GM23248 (cell line): ENCODE data around the gene ABHD12. TPM values are rescaled to one million over a fixed set of nuclear protein-coding genes. Genes with fewer than 3 reads are reported as not detected.

Experiments used
- DNase-seq: peaks from one replicate; pipeline ENCODE4 v3.0.0-alpha.2; 2015
- H2AFZ ChIP-seq: fragments of 200-600 bp; sonication (generic); 2 replicates; pipeline ENCODE4 v1.6.1; 2016; ENCODE audit warnings: antibody characterized with exemption
- H3F3A ChIP-seq: fragments of 200-600 bp; sonication (generic); 2 replicates; pipeline ENCODE4 v1.6.1; 2016; ENCODE audit warnings: mild to moderate bottlenecking, antibody characterized with exemption, mixed run types; ENCODE audit not compliant: insufficient read depth
- H3K27ac ChIP-seq: fragments of 200-600 bp; sonication (generic); 2 replicates; pipeline ENCODE4 v1.5.1; 2016; ENCODE audit warnings: mild to moderate bottlenecking
- H3K27me3 ChIP-seq: fragments of 200-600 bp; sonication (generic); replicated peaks from 2 replicates; pipeline ENCODE4 v1.6.1; 2016; ENCODE audit warnings: mild to moderate bottlenecking; ENCODE audit not compliant: insufficient read depth
- H3K36me3 ChIP-seq: fragments of 200-600 bp; sonication (generic); 2 replicates; pipeline ENCODE4 v1.6.1; 2016; ENCODE audit warnings: low read depth, mild to moderate bottlenecking
- H3K4me1 ChIP-seq: fragments of 200-600 bp; sonication (generic); 2 replicates; pipeline ENCODE4 v1.6.1; 2016; ENCODE audit warnings: mild to moderate bottlenecking; ENCODE audit not compliant: insufficient read depth
- H3K4me2 ChIP-seq: fragments of 200-600 bp; sonication (generic); one replicate; pipeline ENCODE4 v1.6.1; 2016; ENCODE audit warnings: mild to moderate bottlenecking; ENCODE audit not compliant: unreplicated experiment
- H3K4me3 ChIP-seq: fragments of 200-600 bp; sonication (generic); 2 replicates; pipeline ENCODE4 v1.5.1; 2016; ENCODE audit warnings: mild to moderate bottlenecking
- H3K79me2 ChIP-seq: fragments of 200-600 bp; sonication (generic); 2 replicates; pipeline ENCODE4 v1.6.1; 2016; ENCODE audit warnings: mild to moderate bottlenecking; ENCODE audit not compliant: insufficient read depth
- H3K9ac ChIP-seq: fragments of 200-600 bp; sonication (generic); 2 replicates; pipeline ENCODE4 v1.6.1; 2016; ENCODE audit warnings: mild to moderate bottlenecking
- H3K9me2 ChIP-seq: fragments of 200-600 bp; sonication (generic); 2 replicates; pipeline ENCODE4 v1.6.1; 2016; ENCODE audit warnings: mixed run types, mild to moderate bottlenecking, moderate library complexity; ENCODE audit not compliant: insufficient read depth
- H3K9me3 ChIP-seq: fragments of 200-600 bp; sonication (generic); one replicate; pipeline ENCODE4 v1.6.1; 2017; ENCODE audit warnings: low read depth
- H4K20me1 ChIP-seq: fragments of 200-600 bp; sonication (generic); 2 replicates; pipeline ENCODE4 v1.6.0; 2016; ENCODE audit not compliant: insufficient read depth
- EZH2 ChIP-seq: fragments of 200-600 bp; sonication (generic); IDR thresholded peaks from 2 replicates; pipeline ENCODE4 v1.6.1; 2018; ENCODE audit warnings: antibody characterized with exemption, mild to moderate bottlenecking; ENCODE audit not compliant: insufficient read depth, poor library complexity, severe bottlenecking
- EZH2phosphoT487 ChIP-seq: fragments of 200-600 bp; sonication (generic); IDR thresholded peaks from 2 replicates; pipeline ENCODE4 v1.6.1; 2018; ENCODE audit warnings: antibody characterized with exemption, moderate library complexity, mild to moderate bottlenecking, low read depth; ENCODE audit not compliant: insufficient read depth
- WGBS, 2 experiments: methylation state at CpG; one replicate each; pipeline ENCODE4 v1.1.6; 2015 to 2017; ENCODE audit warnings: low lambda C conversion rate in 2 of 2, low coverage in 1 of 2; ENCODE audit errors: missing lambda C conversion rate in 2 of 2; 5-methylcytosine and 5-hydroxymethylcytosine counted together
- in situ Hi-C: fragments of 300-500 bp; cut with MboI; formaldehyde crosslinking; loops from 2 replicates; pipeline ENCODE4 v1.15.0; 2020
- polyA plus RNA-seq: library from polyadenylated mRNA; unstranded; fragments of >200 nt; fragmentation: Nextera tagmentation; extraction: Ambion mirVana; gene quantifications from 2 replicates; pipeline ENCODE4 v1.2.1, GENCODE V29; 2016
- total RNA-seq: library from RNA; depleted of rRNA; stranded (reverse); fragments of >200 nt; shearing (Covaris generic); gene quantifications from 2 replicates; pipeline ENCODE4 v1.2.3, GENCODE V29; 2014

Gene ABHD12
- total and polyA plus RNA-seq, 2 experiments from 2014 or later: 50.6 to 82.1 TPM

- Histone ChIP-seq H3K9me2 (no peaks in the 10 kb centered on the region), H3K27me3 (no peaks in the 10 kb centered on the region), H3K4me1 (peaks cover 9% of the 10 kb centered on the region), H3K9me3 (no peaks in the 10 kb centered on the region), H3K79me2 (peaks cover 88% of the 10 kb centered on the region), H3F3A (no peaks in the 10 kb centered on the region), H3K9ac (no peak overlapping the region), H3K27ac (no peak overlapping the region), H2AFZ (no peak overlapping the region), H3K4me2 (no peak overlapping the region), H3K36me3 (0 out of 2 replicates have a peak, but pooled peaks cover 5% of the 10 kb centered on the region), H3K4me3 (no peak overlapping the region), H4K20me1 (no peaks in the 10 kb centered on the region)
- in situ Hi-C loops: no loop called here
- TF ChIP-seq EZH2phosphoT487 (no peak), EZH2 (no peak)
- DNase-seq: no peak
- 93 to 96% methylated on average over 11 to 12 of the region's 12 CpGs for WGBS, 2 experiments
Measured at GRCh38 chr20:25259358-25259757, 131.3 kb downstream of the ABHD12 start.

GRCh38 chr20:25258828-25259227 lies 131.8 kb downstream of the ABHD12 start:
- Histone ChIP-seq H4K20me1 (no peaks in the 10 kb centered on the region), H3K36me3 (0 out of 2 replicates have a peak, but pooled peaks cover 5% of the 10 kb centered on the region), H3K4me3 (no peak overlapping the region), H3K4me2 (no peak overlapping the region), H3K9me2 (no peaks in the 10 kb centered on the region), H3K9ac (no peak overlapping the region), H3K9me3 (no peaks in the 10 kb centered on the region), H3K79me2 (peaks cover 88% of the 10 kb centered on the region), H3K4me1 (peaks cover 9% of the 10 kb centered on the region), H2AFZ (no peak overlapping the region), H3F3A (no peaks in the 10 kb centered on the region), H3K27ac (no peak overlapping the region), H3K27me3 (no peaks in the 10 kb centered on the region)
- in situ Hi-C loops: no loop called here
- 78 to 90% methylated on average over 4 of the region's 4 CpGs for WGBS, 2 experiments
- TF ChIP-seq EZH2 (no peak), EZH2phosphoT487 (no peak)
- DNase-seq: no peak

GRCh38 chr20:25258476-25258805 lies 132.2 kb downstream of the ABHD12 start:
- H3K9ac ChIP-seq: no peak overlapping the region
- no peaks in the 10 kb centered on the region for H3K9me3 ChIP-seq
- WGBS, 2 experiments: 85 to 87% methylated on average over 8 of the region's 8 CpGs
- TF ChIP-seq EZH2phosphoT487 (no peak), EZH2 (no peak)
- H3K9me2 ChIP-seq: no peaks in the 10 kb centered on the region
- no peak overlapping the region for H3K4me3 ChIP-seq
- H2AFZ ChIP-seq: no peak overlapping the region
- no peak overlapping the region for H3K4me2 ChIP-seq
- no peaks in the 10 kb centered on the region for H4K20me1 ChIP-seq
- H3K27me3 ChIP-seq: no peaks in the 10 kb centered on the region
- H3K79me2 ChIP-seq: peaks cover 88% of the 10 kb centered on the region
- 0 out of 2 replicates have a peak, but pooled peaks cover 5% of the 10 kb centered on the region for H3K36me3 ChIP-seq
- H3K27ac ChIP-seq: no peak overlapping the region
- in situ Hi-C loops: no loop called here
- no peak for DNase-seq
- H3K4me1 ChIP-seq: peaks cover 9% of the 10 kb centered on the region
- no peaks in the 10 kb centered on the region for H3F3A ChIP-seq

GRCh38 chr20:25257756-25258475 lies 132.7 kb downstream of the ABHD12 start:
- Histone ChIP-seq H3K9me3 (no peaks in the 10 kb centered on the region), H3K4me2 (no peak overlapping the region), H3K36me3 (0 out of 2 replicates have a peak, but pooled peaks cover 5% of the 10 kb centered on the region), H3K9me2 (no peaks in the 10 kb centered on the region), H3K27me3 (no peaks in the 10 kb centered on the region), H3K27ac (no peak overlapping the region), H4K20me1 (no peaks in the 10 kb centered on the region), H3K4me3 (no peak overlapping the region), H3K79me2 (peaks cover 88% of the 10 kb centered on the region), H3K4me1 (peaks cover 9% of the 10 kb centered on the region), H2AFZ (no peak overlapping the region), H3F3A (no peaks in the 10 kb centered on the region), H3K9ac (no peak overlapping the region)
- in situ Hi-C loops: no loop called here
- no peak for DNase-seq
- TF ChIP-seq EZH2phosphoT487: no peak
- TF ChIP-seq EZH2: no peak
- WGBS, 2 experiments: 94 to 95% methylated on average over 10 of the region's 10 CpGs
